PC-3 (cell line): ENCODE measurements around the gene DUOX1.

Experiments
- CTCF ChIP-seq: fragments of 300-600 bp; sonication (generic); conservative IDR thresholded peaks from 2 replicates; pipeline ENCODE4 v1.5.1; 2017; ENCODE audit warnings: antibody characterized with exemption, low read depth, mild to moderate bottlenecking, low read length
- EZH2 ChIP-seq: fragments of 300-600 bp; sonication (generic); IDR thresholded peaks from one replicate; pipeline ENCODE4 v1.6.1; 2017; ENCODE audit warnings: antibody characterized with exemption, mild to moderate bottlenecking, low read length; ENCODE audit not compliant: unreplicated experiment

- TF ChIP-seq CTCF (no peak), EZH2 (no peak)
Measured at GRCh38 chr15:45084163-45084562, 45.6 kb upstream of the DUOX1 start.
